Measurements from ENCODE around the gene TACC2. TPM values are rescaled to one million over a fixed set of nuclear protein-coding genes. Genes with fewer than 3 reads are reported as not detected.

TACC2 gene
- polyA plus RNA-seq, 4 donors = 28.6 to 99.5 (median 77.2) TPM

DNA sequence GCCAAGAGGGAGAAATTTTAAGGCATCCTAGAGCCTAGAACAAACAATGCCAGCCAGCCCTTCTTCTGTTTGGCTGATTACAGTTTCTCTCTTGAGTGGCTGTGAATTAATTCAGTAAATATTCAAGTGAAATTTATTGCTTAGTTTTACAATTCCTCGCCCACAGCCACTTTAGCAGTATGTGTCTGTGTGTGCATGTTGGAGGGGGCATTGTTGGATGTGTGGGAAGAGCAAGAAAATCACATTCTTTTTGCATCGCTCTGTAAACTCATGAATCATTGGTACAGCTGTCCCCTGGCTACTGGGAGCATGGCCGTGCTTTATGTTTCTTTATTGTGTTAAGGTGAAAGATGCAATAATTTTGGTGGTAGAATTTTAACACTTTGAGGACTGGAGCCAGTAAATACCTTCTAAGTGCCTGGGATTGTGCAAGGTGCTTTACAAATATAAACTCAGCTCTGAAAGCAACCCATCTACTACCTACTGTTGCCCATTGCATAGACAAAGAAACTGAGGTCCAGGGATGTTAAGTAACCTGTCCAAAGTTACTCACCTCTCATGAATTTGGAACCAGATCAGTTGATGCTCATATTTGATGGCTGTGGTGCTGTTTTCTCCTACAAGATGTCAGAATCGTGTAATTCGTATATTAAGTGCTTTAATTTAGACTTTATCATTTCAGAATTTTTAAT, 192.2 kb downstream of the TACC2 start:
- FAIRE-seq (no peak), DNase-seq (no peak)
- H3K36me3 ChIP-seq (ENCODE audit: control insufficient read depth in 3 of 3, insufficient read depth in 2 of 3, low read depth in 1 of 3, low read length in 3 of 3) = peaks cover 0 to 27% (median 0%) of the 10 kb centered on the region in 3 donors
- H3K9me3 ChIP-seq (ENCODE audit: control insufficient read depth in 2 of 2, insufficient read depth in 1 of 2, low read depth in 1 of 2, low read length in 1 of 2) = no peaks in the 10 kb centered on the region
- H3K4me3 ChIP-seq (ENCODE audit: low read depth in 1 of 3, low read length in 3 of 3) = no peak overlapping the region
- no peaks in the 10 kb centered on the region for H3K27me3 ChIP-seq (ENCODE audit: control insufficient read depth in 3 of 3, insufficient read depth in 3 of 3, low read length in 3 of 3)
- H3K27ac ChIP-seq (ENCODE audit: low read depth in 1 of 3, low read length in 2 of 3) = no peak overlapping the region
- peaks cover 0 to 7% (median 5%) of the 10 kb centered on the region in 3 donors for H3K4me1 ChIP-seq (ENCODE audit: control insufficient read depth in 3 of 3, insufficient read depth in 2 of 3, low read depth in 1 of 3, low read length in 2 of 3)
- WGBS, 3 donors = 71 to 83% (median 76%) methylated on average over 5 of the region's 5 CpGs

DNA sequence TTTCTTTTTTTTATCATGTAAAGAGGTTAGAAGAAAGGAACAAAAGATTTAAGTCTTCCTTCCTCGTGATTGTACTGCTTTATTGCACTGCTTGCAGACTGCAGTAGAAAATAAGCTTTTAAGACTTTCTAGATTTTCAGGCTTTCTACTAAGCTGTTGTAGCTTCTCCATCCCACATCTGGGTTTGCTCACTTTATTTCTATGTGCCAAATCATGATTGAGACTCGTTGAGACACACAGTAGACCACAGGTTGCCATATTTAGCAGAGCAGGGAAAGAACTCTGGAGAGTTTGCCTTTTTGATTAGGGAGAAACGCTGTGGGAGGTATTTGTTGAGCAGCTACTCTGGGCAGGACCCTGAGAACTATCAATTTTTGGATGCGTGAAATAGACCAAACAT, 192.9 kb downstream of the TACC2 start:
- no peaks in the 10 kb centered on the region for H3K27me3 ChIP-seq (ENCODE audit: control insufficient read depth in 3 of 3, insufficient read depth in 3 of 3, low read length in 3 of 3)
- H3K36me3 ChIP-seq (ENCODE audit: control insufficient read depth in 3 of 3, insufficient read depth in 2 of 3, low read depth in 1 of 3, low read length in 3 of 3) = peaks cover 0 to 33% (median 0%) of the 10 kb centered on the region in 3 donors
- DNase-seq = no peak
- H3K4me1 ChIP-seq (ENCODE audit: control insufficient read depth in 3 of 3, insufficient read depth in 2 of 3, low read depth in 1 of 3, low read length in 2 of 3) = peaks cover 0 to 7% (median 5%) of the 10 kb centered on the region in 3 donors
- no peak overlapping the region for H3K4me3 ChIP-seq (ENCODE audit: low read depth in 1 of 3, low read length in 3 of 3)
- FAIRE-seq = no peak
- 48 to 64% (median 57%) methylated on average over 4 of the region's 4 CpGs for WGBS, 3 donors
- no peak overlapping the region for H3K27ac ChIP-seq (ENCODE audit: low read depth in 1 of 3, low read length in 2 of 3)
- no peaks in the 10 kb centered on the region for H3K9me3 ChIP-seq (ENCODE audit: control insufficient read depth in 2 of 2, insufficient read depth in 1 of 2, low read depth in 1 of 2, low read length in 1 of 2)

DNA sequence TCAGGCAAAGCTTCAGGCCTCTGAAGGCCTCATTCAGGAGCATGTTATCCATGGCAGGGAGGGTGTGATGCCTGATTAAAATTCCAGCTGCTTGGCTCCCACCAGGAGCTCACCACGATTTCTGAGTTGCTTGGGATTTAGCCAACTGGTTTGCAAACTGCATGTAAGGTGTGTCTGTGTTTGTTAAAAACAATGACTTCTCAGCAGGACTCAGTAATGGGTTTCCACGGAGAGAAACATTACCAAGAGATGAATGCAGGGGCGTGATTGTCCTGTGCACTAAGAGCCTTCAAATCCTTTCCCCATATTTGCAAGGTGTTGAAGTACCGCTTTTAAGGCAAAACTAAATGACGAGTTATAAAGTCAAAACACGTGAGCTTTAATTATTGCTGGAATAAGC, 193.3 kb downstream of the TACC2 start:
- DNase-seq = no peak
- WGBS, 3 donors = 72 to 78% (median 77%) methylated on average over 6 of the region's 6 CpGs
- Histone ChIP-seq H3K4me3 (ENCODE audit: low read depth in 1 of 3, low read length in 3 of 3) (no peak overlapping the region), H3K36me3 (ENCODE audit: control insufficient read depth in 3 of 3, insufficient read depth in 2 of 3, low read depth in 1 of 3, low read length in 3 of 3) (peaks cover 0 to 36% (median 0%) of the 10 kb centered on the region in 3 donors), H3K9me3 (ENCODE audit: control insufficient read depth in 2 of 2, insufficient read depth in 1 of 2, low read depth in 1 of 2, low read length in 1 of 2) (no peaks in the 10 kb centered on the region), H3K27ac (ENCODE audit: low read depth in 1 of 3, low read length in 2 of 3) (no peak overlapping the region), H3K4me1 (ENCODE audit: control insufficient read depth in 3 of 3, insufficient read depth in 2 of 3, low read depth in 1 of 3, low read length in 2 of 3) (peaks cover 0 to 7% (median 5%) of the 10 kb centered on the region in 3 donors), H3K27me3 (ENCODE audit: control insufficient read depth in 3 of 3, insufficient read depth in 3 of 3, low read length in 3 of 3) (no peaks in the 10 kb centered on the region)
- FAIRE-seq = no peak

DNA sequence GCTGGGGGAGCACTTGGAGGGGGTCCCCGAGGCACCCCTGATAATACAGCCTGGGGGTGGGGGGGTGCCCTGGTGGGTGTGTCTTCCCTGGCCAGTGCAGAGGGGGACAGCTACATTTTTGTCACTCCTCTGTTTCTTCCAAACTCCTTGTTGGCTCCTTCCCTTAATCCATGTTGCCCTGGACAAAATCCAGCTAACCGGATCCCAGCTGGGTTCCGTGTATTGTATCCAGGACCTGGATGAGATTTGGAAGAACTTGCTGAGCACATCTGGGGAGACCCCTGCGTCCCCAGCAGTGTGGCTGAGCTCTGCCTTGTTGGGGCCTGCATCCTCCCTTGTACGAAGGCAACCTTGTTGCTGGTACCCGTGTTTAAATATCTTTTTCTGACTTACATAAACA, 195.3 kb downstream of the TACC2 start:
- H3K4me3 ChIP-seq (ENCODE audit: low read depth in 1 of 3, low read length in 3 of 3) = no peak overlapping the region
- FAIRE-seq (no peak), DNase-seq (no peak)
- H3K27me3 ChIP-seq (ENCODE audit: control insufficient read depth in 3 of 3, insufficient read depth in 3 of 3, low read length in 3 of 3) = no peaks in the 10 kb centered on the region
- H3K36me3 ChIP-seq (ENCODE audit: control insufficient read depth in 3 of 3, insufficient read depth in 2 of 3, low read depth in 1 of 3, low read length in 3 of 3) = peaks cover 0 to 45% (median 0%) of the 10 kb centered on the region in 3 donors
- H3K27ac ChIP-seq (ENCODE audit: low read depth in 1 of 3, low read length in 2 of 3) = no peak overlapping the region
- H3K4me1 ChIP-seq (ENCODE audit: control insufficient read depth in 3 of 3, insufficient read depth in 2 of 3, low read depth in 1 of 3, low read length in 2 of 3) = peaks cover 0 to 7% (median 5%) of the 10 kb centered on the region in 3 donors
- WGBS, 3 donors = 79 to 90% (median 89%) methylated on average over 6 of the region's 6 CpGs
- no peaks in the 10 kb centered on the region for H3K9me3 ChIP-seq (ENCODE audit: control insufficient read depth in 2 of 2, insufficient read depth in 1 of 2, low read depth in 1 of 2, low read length in 1 of 2)

DNA sequence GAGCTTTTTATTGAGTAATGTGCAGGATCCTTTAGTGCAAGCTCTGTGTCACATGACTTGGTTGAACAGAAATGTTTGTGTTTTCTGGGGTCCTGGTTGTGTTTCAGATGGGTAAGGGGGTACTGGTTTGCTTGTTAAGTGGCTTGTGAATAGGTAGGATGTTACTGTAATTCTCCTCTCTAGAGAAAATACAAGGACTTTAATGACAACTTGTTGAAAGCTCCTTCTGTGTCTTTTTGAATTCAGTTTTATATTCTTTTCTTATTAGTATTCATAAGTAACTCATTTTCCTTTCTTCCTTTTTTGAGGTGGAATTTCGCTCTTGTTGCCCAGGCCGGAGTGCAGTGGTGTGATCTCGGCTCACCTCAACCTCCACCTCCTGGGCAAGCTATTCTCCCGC, 196.7 kb downstream of the TACC2 start:
- 87 to 97% (median 96%) methylated on average over 4 of the region's 4 CpGs for WGBS, 3 donors
- Histone ChIP-seq H3K4me1 (ENCODE audit: control insufficient read depth in 3 of 3, insufficient read depth in 2 of 3, low read depth in 1 of 3, low read length in 2 of 3) (peaks cover 0 to 7% (median 5%) of the 10 kb centered on the region in 3 donors), H3K27me3 (ENCODE audit: control insufficient read depth in 3 of 3, insufficient read depth in 3 of 3, low read length in 3 of 3) (no peaks in the 10 kb centered on the region), H3K9me3 (ENCODE audit: control insufficient read depth in 2 of 2, insufficient read depth in 1 of 2, low read depth in 1 of 2, low read length in 1 of 2) (no peaks in the 10 kb centered on the region), H3K4me3 (ENCODE audit: low read depth in 1 of 3, low read length in 3 of 3) (no peak overlapping the region), H3K27ac (ENCODE audit: low read depth in 1 of 3, low read length in 2 of 3) (no peak overlapping the region), H3K36me3 (ENCODE audit: control insufficient read depth in 3 of 3, insufficient read depth in 2 of 3, low read depth in 1 of 3, low read length in 3 of 3) (peaks cover 0 to 43% (median 0%) of the 10 kb centered on the region in 3 donors)
- no peak for DNase-seq
- no peak for FAIRE-seq

DNA sequence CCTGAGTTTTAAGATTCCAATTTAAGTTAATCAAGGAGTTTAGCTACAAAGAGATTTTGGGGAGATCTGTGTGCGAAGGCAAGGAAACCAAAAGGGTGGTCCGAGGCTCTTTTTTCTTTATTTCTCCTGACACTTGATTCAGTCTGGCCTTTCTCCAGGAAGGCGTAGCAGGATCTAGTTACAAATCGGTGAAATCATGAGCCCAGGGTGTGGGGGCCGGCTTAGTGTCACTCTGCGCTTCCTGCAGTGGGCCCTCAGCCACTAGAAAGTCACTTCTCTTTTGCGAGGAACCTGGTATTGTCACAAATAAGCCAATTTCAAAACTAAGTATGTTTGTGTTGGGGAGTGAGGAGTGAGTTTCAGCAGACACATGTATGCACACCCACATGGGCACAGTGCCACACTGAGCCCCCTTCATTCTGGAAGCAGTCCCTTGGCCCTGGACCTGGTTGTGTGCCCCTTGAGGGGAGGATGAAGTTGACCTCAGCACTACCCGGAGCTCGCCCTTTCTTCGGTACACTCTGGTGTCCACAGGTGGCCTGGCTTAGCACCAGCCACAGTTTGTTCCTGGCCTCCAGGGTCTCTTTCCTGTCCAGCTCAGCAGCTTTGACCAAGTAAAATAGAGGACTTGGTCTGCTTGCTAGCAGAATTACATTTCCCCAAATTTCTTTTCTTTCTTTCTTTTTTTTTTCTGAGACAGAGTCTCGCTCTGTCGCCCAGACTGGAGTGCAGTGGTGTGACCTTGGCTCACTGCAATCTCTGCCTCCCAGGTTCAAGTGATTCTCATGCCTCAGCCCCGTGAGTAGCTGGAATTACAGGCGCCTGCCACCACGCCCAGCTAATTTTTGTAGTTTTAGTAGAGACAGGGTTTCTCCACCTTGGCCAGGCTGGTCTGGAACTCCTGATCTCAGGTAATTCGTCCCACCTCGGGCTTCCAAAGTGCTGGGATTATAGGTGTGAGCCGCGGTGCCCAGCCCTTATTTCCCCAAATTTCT, 198.2 kb downstream of the TACC2 start:
- H3K9me3 ChIP-seq (ENCODE audit: control insufficient read depth in 2 of 2, insufficient read depth in 1 of 2, low read depth in 1 of 2, low read length in 1 of 2) = no peaks in the 10 kb centered on the region
- DNase-seq (no peak), FAIRE-seq (no peak)
- H3K4me3 ChIP-seq (ENCODE audit: low read depth in 1 of 3, low read length in 3 of 3) = no peak overlapping the region
- peaks cover 0 to 7% (median 5%) of the 10 kb centered on the region in 3 donors for H3K4me1 ChIP-seq (ENCODE audit: control insufficient read depth in 3 of 3, insufficient read depth in 2 of 3, low read depth in 1 of 3, low read length in 2 of 3)
- peaks cover 0 to 48% (median 0%) of the 10 kb centered on the region in 3 donors for H3K36me3 ChIP-seq (ENCODE audit: control insufficient read depth in 3 of 3, insufficient read depth in 2 of 3, low read depth in 1 of 3, low read length in 3 of 3)
- no peaks in the 10 kb centered on the region for H3K27me3 ChIP-seq (ENCODE audit: control insufficient read depth in 3 of 3, insufficient read depth in 3 of 3, low read length in 3 of 3)
- WGBS, 3 donors = 84 to 92% (median 85%) methylated on average over 19 of the region's 19 CpGs
- H3K27ac ChIP-seq (ENCODE audit: low read depth in 1 of 3, low read length in 2 of 3) = no peak overlapping the region

DNA sequence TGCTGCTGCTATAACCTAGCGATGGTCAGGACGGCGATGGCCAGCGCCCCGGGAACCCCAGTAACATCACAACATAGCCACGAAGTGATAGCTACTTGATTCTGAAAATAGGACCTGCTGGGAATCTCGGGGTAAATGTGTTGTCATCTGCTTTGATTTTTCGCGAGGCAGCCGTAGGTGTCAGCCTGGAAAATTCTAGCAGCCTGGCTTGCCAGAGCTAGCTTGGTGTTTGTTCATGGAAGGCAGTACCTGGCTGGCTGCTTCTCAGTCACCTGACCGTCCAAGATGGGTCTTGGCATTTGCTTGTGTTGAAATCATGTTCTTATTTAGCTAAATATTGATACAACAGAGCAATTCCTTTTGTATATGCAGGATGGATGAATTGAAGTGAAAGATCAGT, 199.7 kb downstream of the TACC2 start:
- WGBS, 3 donors = 89 to 92% (median 91%) methylated on average over 11 of the region's 11 CpGs
- H3K27me3 ChIP-seq (ENCODE audit: control insufficient read depth in 3 of 3, insufficient read depth in 3 of 3, low read length in 3 of 3) = no peaks in the 10 kb centered on the region
- FAIRE-seq (no peak), DNase-seq (no peak)
- H3K36me3 ChIP-seq (ENCODE audit: control insufficient read depth in 3 of 3, insufficient read depth in 2 of 3, low read depth in 1 of 3, low read length in 3 of 3) = peaks cover 0 to 57% (median 0%) of the 10 kb centered on the region in 3 donors
- no peak overlapping the region for H3K27ac ChIP-seq (ENCODE audit: low read depth in 1 of 3, low read length in 2 of 3)
- no peaks in the 10 kb centered on the region for H3K4me1 ChIP-seq (ENCODE audit: control insufficient read depth in 3 of 3, insufficient read depth in 2 of 3, low read depth in 1 of 3, low read length in 2 of 3)
- no peaks in the 10 kb centered on the region for H3K9me3 ChIP-seq (ENCODE audit: control insufficient read depth in 2 of 2, insufficient read depth in 1 of 2, low read depth in 1 of 2, low read length in 1 of 2)
- H3K4me3 ChIP-seq (ENCODE audit: low read depth in 1 of 3, low read length in 3 of 3) = no peak overlapping the region

DNA sequence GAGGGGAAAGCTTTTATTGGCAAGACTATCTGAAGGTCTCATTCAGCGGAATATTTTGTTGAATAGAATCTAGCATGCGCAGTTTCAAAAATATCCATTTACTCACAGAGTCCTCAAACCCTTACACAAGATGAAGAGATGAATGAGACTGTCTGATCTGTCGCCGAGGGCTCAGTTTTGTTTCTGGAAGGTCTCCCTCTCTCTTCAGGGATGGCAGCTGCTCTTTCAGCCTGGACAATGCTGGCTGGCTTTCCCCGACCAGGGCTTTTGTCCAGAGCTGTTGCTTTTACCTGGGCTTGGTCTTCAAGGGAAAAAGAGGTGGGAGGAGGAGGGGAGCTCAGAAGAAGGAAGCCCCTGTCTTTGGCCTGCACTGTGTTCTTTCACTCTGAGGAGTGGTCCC, 200.2 kb downstream of the TACC2 start:
- Histone ChIP-seq H3K27ac (ENCODE audit: low read depth in 1 of 3, low read length in 2 of 3) (no peak overlapping the region), H3K4me1 (ENCODE audit: control insufficient read depth in 3 of 3, insufficient read depth in 2 of 3, low read depth in 1 of 3, low read length in 2 of 3) (no peaks in the 10 kb centered on the region), H3K4me3 (ENCODE audit: low read depth in 1 of 3, low read length in 3 of 3) (no peak overlapping the region), H3K27me3 (ENCODE audit: control insufficient read depth in 3 of 3, insufficient read depth in 3 of 3, low read length in 3 of 3) (no peaks in the 10 kb centered on the region), H3K9me3 (ENCODE audit: control insufficient read depth in 2 of 2, insufficient read depth in 1 of 2, low read depth in 1 of 2, low read length in 1 of 2) (no peaks in the 10 kb centered on the region), H3K36me3 (ENCODE audit: control insufficient read depth in 3 of 3, insufficient read depth in 2 of 3, low read depth in 1 of 3, low read length in 3 of 3) (peaks cover 0 to 55% (median 0%) of the 10 kb centered on the region in 3 donors)
- DNase-seq = no peak
- FAIRE-seq = no peak
- 90 to 96% (median 91%) methylated on average over 5 of the region's 5 CpGs for WGBS, 3 donors

Data from small intestine (tissue), 7 donors.